8988T (cell line): ENCODE data around the gene SCAMP3.
"Not testable (repeated sequence)": the region's sequence is repeated elsewhere in the genome, so short reads cannot be mapped to it uniquely, and the experiment has no call there.

ENCODE experiments used
- DNase-seq: peaks from one replicate; pipeline ENCODE4 v3.0.0; 2011

Gene SCAMP3

GRCh38 chr1:155261852-155262673 is at the start of gene SCAMP3:
SCAMP3 (minus strand) TSS chr1:155262360; CDS start chr1:155262151, 209 bp downstream.
- DNase-seq = peak; percentile 96

DNA sequence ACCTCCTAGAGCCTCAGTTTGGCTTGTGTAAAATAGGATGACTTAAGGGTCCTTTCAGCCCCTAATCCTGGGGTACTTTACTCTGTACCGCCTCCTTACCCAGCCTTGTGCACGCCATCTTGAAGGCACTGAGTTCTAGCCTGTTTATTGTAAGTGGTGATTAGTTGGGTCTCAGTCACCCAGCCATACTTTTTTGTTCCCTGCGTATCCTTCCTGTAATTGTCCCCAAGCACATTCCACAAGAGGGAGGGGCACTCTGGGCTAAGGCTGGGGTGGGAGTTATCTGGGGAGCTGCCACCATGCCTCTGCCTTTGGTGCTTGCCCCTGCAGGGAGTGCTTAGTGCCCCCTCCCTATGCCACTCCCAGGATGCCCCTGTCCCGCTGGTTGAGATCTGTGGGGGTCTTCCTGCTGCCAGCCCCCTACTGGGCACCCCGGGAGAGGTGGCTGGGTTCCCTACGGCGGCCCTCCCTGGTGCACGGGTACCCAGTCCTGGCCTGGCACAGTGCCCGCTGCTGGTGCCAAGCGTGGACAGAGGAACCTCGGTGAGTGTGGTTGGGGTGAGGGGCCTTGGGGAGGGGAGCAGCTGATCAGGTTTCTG is 47.4 kb upstream of the SCAMP3 start:
- DNase-seq = no peak

DNA sequence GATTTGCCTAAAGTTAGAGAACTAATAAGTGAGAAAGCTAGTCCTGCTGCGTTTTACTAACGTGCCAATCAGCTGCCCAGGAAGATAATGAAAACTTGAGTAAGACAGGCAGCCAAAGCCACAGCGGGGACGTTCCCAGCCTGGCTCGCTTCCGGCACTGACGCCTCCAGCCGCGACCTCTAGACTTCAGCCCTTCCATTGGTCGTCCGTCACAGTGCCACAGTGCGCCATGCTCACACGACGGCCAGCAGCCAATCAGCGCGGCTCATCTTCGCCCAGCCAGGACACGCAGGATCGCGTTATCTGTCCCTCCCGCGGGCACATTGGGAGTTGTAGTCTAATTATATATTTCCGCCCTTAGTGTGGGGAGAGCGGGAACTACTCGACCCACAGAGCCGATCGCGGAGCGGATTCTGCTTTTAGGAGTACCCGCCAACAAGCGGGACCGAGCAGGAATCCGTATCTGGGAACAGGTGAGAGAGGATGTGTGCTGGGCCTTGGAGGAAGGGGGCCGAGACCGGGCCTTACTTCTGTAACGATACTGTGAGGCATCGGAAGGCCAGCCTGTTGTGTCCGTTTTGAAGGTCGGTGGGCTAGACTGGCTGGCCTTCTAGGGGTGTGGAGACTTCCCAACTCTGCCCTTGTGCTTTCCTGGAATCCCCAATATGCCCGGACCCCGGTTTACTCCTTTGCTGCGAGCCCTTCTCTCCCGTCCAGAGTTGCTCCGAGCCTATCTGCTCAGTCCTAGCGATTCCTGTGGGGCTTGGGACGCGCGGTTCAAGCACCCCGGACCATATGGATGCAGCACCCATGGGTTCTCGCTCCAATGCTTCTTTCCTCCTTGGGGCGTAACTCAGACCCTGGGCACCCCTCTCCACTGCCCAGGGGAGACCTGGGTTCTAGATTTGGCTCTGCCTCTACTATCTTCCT is 46.6 kb upstream of the SCAMP3 start, which contains the start of gene FDPS:
Gene FDPS (plus strand): TSS at position 374 of the 930 bp plus-strand sequence. CDS start 924 bp downstream, outside the sequence.
- peak; percentile 88 for DNase-seq

GRCh38 chr1:155307247-155307740 is 45.1 kb upstream of the SCAMP3 start:
- DNase-seq = no peak

DNA sequence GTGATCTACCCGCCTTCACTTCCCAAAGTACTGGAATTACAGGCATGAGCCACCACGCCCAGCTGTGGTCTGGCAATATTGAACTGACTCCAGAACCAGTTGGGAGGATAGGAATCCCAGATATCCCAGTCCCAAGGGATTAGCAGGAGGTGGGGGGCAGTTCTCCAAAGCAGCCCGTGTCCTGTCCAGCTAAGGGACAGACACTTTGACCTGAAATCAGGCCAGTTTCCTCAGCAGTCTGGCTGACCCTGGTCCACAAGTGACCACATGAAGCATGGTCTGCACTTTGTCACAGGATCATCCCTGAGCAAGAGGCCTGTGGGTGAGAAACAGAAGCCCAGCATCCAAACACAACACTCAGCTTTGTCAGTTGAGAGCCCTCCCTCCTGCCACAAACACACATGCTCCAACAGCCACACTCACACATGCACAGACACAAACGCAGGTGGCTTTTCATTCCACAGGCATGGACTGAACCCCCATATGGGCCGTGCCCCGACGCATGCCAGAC is 43.8 kb upstream of the SCAMP3 start:
- DNase-seq = no peak

- DNase-seq = no peak
Observed at GRCh38 chr1:155304558-155305063, 42.5 kb upstream of the SCAMP3 start.

DNA sequence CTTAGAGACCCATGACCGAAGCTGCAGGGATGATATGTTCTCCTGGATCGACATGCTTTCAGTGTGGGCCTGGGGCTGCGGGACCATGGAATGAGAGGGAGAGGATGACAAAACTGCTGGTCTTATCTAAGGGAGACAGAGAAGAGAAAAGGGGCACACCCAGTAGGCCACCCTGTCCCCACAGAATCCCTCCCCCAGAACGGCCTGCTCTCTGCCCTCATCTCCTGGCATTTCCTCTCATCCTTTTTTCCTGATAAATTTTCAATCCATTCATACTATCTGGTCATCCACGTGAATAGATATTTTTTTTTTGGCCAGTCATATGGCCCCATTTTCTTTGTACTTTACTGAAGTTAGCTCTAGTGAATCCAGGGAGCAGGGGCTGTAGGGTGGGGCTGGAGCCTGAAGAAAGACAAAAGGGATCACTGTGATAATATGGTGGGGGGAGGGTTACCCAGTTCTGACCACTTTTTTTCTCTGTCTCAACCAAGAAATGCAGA is 39.2 kb upstream of the SCAMP3 start, which contains the start of gene PKLR:
Gene PKLR (minus strand): TSS at position 97 of the 500 bp plus-strand sequence. CDS start 43 bp downstream, at position 54.
- DNase-seq = no peak

- DNase-seq = no peak
Observed at GRCh38 chr1:155300553-155301329, 38.6 kb upstream of the SCAMP3 start.

DNA sequence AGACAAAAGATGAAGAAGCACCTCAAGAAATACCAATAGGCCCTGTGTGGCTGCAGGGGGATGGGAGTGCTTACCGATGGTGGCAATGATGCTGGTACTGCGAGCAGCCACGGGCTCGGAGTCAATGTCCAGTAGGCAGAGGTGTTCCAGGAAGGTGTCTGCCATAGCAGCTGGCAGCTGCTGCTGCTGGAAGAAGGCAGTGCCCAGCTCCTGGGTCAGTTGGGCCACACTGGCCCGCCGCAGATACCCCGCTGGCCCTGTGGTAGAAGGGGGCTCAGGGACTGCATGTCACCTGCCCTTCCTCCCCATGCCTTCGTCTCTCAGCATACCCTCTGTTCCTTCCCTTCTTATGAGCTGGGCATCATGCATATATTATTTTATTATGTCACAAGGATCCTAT is 37.9 kb upstream of the SCAMP3 start:
- DNase-seq = no peak

DNA sequence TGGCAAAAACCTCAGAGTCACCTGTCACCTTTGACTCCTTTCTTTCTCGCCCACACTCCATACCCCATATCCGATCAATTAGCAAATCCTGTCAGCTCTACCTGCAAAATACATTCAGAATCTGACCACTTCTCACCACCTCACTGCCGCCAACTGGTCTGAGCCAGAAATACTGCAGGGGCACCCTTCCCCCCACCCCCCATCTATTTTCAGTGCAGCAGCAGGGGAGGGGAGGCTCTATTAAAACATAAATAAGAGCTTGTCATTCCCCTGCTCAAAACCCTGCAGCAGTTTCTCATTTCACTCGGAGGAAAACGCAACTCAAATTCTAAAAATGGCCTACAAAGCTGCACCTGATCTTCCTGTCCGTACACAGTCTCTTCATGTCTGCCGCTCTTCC is 35.2 kb upstream of the SCAMP3 start:
- DNase-seq = no peak

DNA sequence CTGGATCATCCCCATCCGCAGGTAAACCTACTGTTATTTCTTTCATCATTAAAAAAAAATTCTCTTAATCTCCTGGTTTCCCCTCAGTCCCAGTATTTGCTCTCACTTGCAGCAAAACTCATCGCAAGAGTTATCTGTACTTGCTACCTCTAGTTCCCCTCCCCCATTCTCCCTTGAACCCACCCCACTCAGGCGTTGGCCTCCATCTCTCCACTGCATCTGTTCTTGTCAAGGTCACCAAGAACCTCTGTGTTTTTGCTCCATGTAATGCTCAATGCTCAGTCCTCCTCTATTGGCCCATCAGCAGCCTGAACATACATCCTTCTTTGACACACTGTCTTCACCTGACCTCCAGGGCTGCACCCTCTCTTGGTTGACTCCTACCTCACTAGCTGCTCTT is 34.5 kb upstream of the SCAMP3 start:
- DNase-seq = no peak

- no peak for DNase-seq
Observed at GRCh38 chr1:155295942-155296267, 33.7 kb upstream of the SCAMP3 start.

DNA sequence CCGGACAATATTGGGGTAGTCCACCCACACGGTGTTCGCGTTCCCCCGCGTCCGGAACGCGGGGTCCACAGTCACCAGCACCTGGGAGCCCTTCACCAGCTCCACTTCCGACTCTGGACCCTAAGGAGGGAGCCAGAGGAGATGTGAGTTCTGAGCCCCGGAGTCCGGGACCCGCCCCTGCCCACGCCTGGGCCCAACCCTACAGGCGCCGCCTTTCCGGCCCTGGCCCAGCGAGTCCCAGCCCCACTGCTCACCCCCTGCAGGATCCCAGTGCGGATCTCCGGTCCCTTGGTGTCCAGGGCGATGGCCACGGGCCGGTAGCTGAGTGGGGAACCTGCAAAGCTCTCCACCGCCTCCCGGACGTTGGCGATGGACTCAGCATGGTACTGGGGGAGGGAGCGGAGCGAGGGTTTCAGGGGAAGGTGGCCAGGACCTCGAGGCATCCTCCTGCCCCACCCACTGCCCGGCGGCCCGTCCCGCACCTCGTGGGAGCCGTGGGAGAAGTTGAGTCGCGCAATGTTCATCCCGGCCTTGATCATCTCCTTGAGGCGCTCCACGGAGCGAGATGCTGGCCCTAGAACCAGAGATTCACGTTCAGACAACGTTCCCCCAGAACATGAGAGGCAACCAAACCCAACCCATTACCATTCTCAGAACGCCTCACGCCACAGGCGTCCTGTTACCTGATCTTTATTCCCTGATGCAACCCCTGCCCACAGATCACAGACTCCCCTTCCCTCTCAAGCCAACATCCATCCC is 33.2 kb upstream of the SCAMP3 start:
- DNase-seq = no peak

DNA sequence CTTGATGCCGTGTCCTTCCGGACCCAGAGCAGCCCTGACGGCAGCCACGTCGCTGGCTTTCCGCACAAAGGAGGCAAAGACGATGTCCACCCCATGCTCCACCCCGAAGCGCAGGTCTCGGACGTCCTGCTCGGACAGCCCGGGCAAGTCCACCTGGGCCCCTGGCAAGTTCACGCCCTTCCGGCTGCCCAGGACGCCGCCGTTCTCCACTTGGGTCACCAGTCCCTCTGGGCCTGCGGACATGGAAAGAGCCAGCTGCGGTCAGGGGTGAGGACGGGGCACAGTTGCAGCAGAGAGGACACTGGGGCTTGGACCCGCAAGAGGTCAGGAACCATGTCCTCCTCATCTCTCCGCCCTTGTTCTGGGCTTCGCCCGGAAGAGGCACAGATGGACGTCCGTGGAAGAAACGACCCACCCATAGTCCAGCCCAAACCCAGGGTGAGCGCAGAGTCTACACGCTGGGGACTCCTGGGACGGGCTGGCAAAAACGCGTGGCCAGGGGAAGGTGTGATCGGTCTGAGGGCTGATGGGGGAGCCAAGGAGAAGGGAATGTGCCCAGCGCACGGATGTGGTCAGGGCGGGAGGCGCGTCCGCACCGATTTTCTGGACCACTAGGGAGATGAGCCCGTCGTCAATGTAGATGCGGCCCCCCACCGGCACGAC is 32.5 kb upstream of the SCAMP3 start:
- DNase-seq = no peak

- DNase-seq = no peak
Observed at GRCh38 chr1:155293086-155293749, 31.1 kb upstream of the SCAMP3 start.

DNA sequence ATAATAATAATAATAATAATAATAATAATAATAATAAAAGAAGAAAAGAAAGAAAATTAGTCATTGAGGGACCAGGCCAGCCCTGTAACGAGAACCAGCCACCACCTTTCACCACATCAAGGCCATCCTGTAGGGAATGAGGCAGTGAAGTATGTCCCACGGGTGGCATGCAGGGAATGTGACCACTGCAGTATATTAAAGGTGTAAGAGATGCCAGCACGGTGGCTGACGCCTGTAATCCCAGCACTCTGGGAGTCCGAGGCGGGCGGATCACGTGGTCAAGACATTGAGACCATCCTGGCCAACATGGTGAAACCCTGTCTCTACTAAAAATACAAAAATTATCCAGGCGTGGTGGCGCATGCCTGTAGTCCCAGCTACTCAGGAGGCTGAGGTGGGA is 28.8 kb upstream of the SCAMP3 start:
- not testable (repeated sequence) for DNase-seq

DNA sequence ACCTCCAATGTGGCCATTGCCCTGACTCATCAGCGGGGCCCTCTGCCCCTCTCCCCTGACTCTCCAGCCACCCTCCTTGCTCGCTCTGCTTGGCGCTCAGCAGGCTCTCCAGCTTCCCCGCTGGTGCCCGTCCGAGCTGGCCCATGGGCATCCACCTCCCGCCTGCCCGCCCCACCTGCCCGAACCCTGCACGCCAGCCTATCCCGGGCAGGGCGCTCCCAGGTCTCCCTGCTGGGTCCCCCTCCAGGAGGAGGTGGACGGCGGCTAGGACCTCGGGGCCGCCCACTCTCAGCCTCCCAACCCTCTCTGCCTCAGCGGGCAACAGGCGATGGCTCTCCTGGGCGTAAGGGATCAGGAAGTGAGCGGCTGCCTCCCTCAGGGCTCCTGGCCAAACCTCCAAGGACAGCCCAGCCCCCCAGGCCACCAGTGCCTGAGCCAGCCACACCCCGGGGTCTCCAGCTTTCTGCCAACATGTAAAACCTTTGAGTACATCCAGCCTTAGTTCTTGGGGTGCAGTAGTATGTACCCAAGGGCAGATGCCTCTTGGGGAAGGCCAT is 25.9 kb upstream of the SCAMP3 start:
- DNase-seq = no peak

- DNase-seq = no peak
Observed at GRCh38 chr1:155286544-155286943, 24.4 kb upstream of the SCAMP3 start.

DNA sequence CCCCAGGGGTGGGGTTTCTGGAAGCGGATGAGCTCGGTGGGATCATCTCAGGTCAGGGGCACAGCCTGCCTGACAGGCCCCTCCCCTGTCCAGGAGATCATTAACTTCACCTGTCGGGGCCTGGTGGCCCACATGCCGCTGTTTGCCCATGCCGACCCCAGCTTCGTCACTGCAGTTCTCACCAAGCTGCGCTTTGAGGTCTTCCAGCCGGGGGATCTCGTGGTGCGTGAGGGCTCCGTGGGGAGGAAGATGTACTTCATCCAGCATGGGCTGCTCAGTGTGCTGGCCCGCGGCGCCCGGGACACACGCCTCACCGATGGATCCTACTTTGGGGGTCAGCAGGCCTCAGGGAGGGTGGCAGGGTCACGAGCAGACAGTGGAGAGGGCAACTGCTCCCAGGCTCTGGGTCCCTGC is 23.5 kb upstream of the SCAMP3 start:
- no peak for DNase-seq
